NCI-H1105 (cell line): Measurements from ENCODE around the gene PTEN.

Experiments used
- DNase-seq: peaks from one replicate; lab custom pipeline; 2025; lab: John Stamatoyannopoulos, UW

The PTEN gene

GRCh38 chr10:87976101-87976743 is 112.8 kb downstream of the PTEN start:
- no peak for DNase-seq

DNA sequence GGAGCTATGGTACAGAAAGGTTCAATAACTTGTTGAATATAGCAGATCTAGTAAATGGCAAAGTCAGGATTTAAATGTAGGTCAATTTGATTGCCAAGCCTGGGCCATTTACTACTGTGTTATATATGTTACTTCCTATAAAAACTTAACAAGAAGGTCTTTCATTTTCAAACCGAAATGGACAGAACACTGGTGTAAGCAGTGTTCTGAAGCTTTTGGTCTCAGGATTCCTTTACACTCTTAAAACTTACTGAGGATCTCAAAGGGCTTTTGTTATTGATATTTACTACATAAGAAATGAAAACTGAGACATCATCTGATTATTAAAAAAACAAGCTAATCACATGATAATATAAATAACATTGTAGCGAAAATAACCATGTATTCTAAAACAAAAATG is 114.7 kb downstream of the PTEN start:
- DNase-seq: no peak

GRCh38 chr10:87979847-87980246 is 116.4 kb downstream of the PTEN start:
- DNase-seq: no peak

- DNase-seq: no peak
Measured at GRCh38 chr10:87983716-87984115, 120.3 kb downstream of the PTEN start.

- DNase-seq: no peak
Measured at GRCh38 chr10:87987206-87987605, 123.8 kb downstream of the PTEN start.

DNA sequence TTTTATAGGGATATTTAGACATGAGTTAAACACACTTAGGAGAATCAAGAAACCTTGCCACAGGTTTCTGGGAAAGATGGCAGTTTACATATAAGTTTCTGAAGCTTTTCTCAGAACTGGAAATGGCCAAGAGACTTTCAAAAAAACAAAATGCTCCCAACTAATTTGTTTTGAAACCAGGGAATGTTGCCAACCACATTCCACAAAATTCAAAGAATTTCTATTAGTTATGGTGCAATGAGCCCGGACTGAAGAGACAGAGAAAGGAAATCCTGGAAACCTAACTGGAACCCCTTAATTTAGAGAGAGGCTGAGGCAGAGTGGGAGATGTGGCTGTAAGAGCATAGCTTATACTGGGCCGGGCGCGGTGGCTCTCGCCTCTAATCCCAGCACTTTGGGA is 128.5 kb downstream of the PTEN start:
- no peak for DNase-seq

DNA sequence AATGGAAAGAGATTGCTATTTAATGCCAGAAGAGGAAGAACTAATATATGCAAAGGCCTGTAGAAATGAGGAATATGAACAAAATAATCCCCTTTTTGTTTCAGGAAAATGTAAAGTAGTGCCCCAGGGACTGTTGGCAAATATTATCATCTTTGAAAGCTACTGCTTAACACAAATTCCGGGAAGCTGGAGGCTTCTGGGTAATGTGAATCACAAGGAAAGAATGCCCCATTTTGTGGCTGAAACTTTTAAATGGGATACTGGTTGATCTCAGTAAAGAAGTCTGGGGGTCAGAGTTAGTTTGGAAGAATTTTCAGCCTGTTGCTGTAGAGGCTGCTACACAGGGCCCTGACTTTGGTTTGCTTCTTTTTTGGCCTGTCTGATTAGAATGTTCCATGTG is 141.0 kb downstream of the PTEN start:
- DNase-seq: no peak

DNA sequence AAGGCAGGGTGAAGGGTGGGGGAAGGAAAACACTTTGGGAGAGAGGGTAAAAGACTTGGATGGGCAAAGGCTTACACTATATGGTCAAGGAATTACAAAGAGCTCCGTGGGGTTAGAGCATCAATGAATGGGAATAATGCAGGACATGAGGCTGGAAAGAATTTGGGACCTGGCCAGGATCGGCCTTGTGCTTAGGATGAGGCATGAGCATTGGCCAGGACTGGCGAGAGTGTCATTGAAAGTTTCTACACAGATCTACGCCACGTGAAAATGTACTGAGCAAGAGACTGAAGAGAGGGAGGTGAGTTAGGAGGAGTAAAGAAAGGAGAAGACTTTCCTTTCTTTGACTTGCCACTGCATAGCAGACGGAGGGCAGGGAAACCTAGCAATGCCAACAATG is 142.8 kb downstream of the PTEN start:
- DNase-seq: no peak

GRCh38 chr10:88008866-88009470 is 145.5 kb downstream of the PTEN start:
- DNase-seq: no peak

- no peak for DNase-seq
Measured at GRCh38 chr10:88012641-88013040, 149.2 kb downstream of the PTEN start.

DNA sequence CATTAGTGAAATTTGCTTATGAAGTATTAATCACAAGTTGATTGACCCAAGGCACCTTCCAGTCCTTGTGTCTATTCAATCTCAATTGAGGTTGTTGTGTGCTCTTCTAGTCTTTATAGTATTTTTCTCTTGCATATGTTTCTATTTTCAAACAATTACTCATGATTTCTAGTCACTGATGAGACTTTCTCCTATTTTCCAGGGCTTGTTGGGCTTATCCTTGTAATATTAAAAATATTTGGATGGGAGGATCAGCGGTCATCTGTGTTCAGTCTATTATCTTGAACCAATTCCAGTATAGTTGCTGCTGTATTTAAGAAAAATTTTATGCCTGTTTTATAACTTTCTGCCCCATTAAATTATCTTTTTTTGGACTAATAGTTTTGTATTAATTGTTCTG is 154.4 kb downstream of the PTEN start:
- DNase-seq: no peak

GRCh38 chr10:88019753-88020152 is 156.3 kb downstream of the PTEN start:
- no peak for DNase-seq
